ENCODE data around the gene RAD51B. TPM values are rescaled to one million over a fixed set of nuclear protein-coding genes. Genes with fewer than 3 reads are reported as not detected.
"Not testable (repeated sequence)": the region's sequence is repeated elsewhere in the genome, so short reads cannot be mapped to it uniquely, and the experiment has no call there.

Gene RAD51B
- total RNA-seq, 2 experiments from 2014 or later = 43.6 to 50.7 TPM

DNA sequence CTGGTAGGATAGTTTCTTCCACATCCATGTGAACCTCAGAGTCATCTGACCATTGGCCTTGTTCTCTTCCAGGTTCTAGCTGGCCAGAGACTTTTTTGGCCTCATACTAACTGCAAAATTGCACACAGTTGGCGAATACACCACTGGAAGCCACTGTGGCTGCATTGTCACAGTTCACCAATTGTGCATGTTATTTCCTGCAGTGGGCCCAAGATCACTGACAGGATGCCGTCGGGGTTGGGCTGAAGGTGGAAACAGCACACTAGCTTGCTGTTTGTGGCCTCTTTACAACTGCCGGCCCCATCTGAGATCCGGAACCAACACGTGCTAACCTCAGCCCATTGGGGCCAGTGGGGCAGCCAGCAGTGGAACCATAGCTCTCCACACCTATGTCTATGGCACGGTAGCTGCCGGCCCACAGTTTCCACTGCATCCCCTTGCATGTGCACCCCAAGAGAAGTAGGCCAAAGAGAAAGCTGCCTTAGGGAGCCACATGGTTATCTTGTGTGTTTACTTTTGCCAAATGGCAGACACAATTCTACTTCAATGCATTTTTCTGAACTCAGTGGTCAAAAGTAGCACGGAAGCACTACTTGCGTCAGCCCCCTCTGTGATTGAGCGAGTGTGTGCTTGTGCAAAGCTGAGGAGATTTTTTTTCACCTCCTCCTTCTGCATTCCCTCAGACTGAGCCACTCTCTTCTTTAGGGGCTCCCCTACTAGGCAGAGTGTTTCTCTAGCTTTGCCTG, 464.0 kb downstream of the RAD51B start:
- Mint-ChIP-seq H3K9me3 (no peaks in the 10 kb centered on the region), H3K27ac (peak overlapping the region; percentile 98), H3K27me3 (no peaks in the 10 kb centered on the region), H3K4me3 (peak overlapping the region; percentile 44), H3K4me1 (peaks cover 46% of the 10 kb centered on the region), H3K36me3 (peaks cover 4% of the 10 kb centered on the region)
- DNase-seq (peak; percentile 70), ATAC-seq (ENCODE audit: low read depth) (peak; percentile 85)
- POLR2A ChIA-PET = interaction anchor here (0.6 to 3.0 kb wide), 19 partner anchors 8 to 1115 kb away, joined by 3 to 20 read pairs (median 4); partner anchors contain the start of genes ERH, SLC39A9 and ZFP36L1

DNA sequence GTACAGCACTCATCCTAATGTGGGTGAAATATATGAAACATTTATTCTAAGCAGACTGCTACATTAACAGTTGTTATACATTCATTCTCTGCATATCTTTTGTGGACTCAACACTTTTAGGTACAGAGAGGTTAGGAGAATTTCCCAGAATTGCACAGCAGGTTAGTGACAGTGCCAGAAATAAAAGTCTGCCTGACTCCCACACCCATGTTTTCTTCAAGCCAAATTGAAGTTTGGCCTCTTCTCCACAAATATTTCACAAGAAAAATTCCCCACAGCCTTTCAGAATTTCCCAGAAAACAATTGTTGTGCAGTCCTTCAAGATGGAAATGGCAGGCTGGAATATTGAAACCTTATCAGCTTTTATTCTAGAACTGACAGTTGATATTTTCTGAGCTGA, 464.8 kb downstream of the RAD51B start:
- Mint-ChIP-seq H3K27me3 (no peaks in the 10 kb centered on the region), H3K27ac (peak overlapping the region; percentile 98), H3K4me1 (peaks cover 46% of the 10 kb centered on the region), H3K36me3 (peaks cover 2% of the 10 kb centered on the region), H3K9me3 (no peaks in the 10 kb centered on the region), H3K4me3 (peak overlapping the region; percentile 44)
- DNase-seq (no peak), ATAC-seq (ENCODE audit: low read depth) (no peak)
- POLR2A ChIA-PET = interaction anchor here (0.7 to 3.0 kb wide), 11 partner anchors 85 to 531 kb away, joined by 3 to 20 read pairs (median 6); partner anchors contain the start of gene ZFP36L1

DNA sequence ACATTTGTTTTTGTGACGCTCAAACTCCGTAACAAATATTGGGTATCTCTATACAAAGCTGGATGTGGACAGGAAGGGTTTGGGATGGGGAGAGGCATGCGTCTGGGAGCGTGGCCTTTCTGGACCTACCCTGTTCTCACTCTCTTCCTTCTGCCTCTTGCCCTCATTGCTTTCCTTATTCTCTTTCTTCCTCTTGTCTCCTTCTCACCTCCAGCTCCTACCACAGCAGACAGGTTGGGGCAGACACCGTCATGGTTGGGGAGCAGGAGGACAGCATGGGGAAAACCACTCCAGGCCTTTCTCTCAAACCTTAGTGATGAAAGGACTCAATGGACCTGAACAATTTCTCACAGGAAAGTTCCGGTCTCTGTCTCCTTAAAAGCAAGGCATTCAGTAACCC, 465.3 kb downstream of the RAD51B start:
- H3K36me3 Mint-ChIP-seq = peaks cover 2% of the 10 kb centered on the region
- H3K9me3 Mint-ChIP-seq = no peaks in the 10 kb centered on the region
- peak overlapping the region; percentile 62 for H3K4me3 Mint-ChIP-seq
- peaks cover 46% of the 10 kb centered on the region for H3K4me1 Mint-ChIP-seq
- POLR2A ChIA-PET = interaction anchor here (1.2 to 3.0 kb wide), 3 partner anchors 91 to 530 kb away, joined by 4 to 20 read pairs (median 5); no protein-coding TSS in a partner anchor
- H3K27me3 Mint-ChIP-seq = no peaks in the 10 kb centered on the region
- H3K27ac Mint-ChIP-seq = peak overlapping the region; percentile 90
- no peak for ATAC-seq (ENCODE audit: low read depth)
- no peak for DNase-seq

DNA sequence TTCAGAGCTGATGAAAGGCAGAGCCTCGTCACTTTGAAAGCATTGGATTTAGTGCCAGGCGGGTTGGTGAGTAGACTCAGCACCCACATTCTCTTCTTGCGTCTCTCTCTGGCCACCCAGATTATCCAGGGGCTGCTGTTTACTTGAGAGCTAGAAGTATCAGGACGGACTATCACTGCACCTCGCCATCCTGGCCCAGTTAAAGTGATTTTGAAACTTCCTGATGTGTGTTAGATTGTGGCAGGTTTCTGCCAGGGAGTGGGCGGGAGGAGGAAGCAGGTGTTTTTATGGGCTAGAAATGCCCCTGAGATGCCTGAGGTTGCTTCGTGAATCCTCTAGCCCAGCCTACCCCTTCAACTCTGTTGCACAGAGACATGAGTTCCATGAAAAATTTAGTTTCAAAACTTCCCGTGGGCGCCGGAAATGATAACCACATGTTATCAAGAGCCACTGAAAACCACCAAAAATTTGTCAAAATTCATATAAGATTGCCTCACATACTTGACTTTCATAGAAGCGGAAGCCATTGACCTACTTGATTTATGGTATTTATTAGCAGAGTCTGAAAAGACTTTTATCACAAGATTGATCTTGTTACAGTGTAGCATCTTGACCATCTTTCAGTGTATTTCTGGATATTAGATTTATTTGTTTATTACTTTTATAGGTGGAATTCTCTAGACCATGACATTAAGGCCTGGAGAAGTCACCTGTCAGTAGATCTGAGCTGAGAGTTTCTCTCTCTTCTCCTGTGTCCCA, 466.0 kb downstream of the RAD51B start:
- H3K4me1 Mint-ChIP-seq = peaks cover 46% of the 10 kb centered on the region
- H3K4me3 Mint-ChIP-seq = peak overlapping the region; percentile 62
- DNase-seq (peak; percentile 51), ATAC-seq (ENCODE audit: low read depth) (peak; percentile 46)
- no peaks in the 10 kb centered on the region for H3K9me3 Mint-ChIP-seq
- H3K27ac Mint-ChIP-seq = peak overlapping the region; percentile 90
- POLR2A ChIA-PET = interaction anchor here (1.0 to 3.0 kb wide), 3 partner anchors 495 to 530 kb away, joined by 3 to 20 read pairs (median 5); no protein-coding TSS in a partner anchor
- H3K36me3 Mint-ChIP-seq = peaks cover 2% of the 10 kb centered on the region
- H3K27me3 Mint-ChIP-seq = no peaks in the 10 kb centered on the region

DNA sequence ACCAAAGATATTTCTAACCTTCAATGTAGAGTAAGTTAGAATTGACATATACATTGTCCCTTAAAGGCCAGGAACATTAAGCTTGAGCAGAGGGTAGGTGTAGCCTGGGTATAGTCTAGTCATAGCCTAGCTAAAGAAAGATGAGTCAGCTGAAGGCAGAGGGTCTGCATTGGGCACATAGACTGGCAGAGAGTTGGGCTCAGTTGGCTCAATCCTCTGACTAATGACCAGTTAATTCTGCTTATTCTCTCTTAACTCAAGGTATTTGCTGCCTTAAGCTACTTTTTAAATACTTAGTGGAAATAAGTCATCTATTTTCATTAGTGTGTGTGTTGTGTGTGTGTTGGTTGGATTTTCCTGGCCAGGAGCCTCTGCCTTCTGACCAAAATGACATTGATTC, 467.1 kb downstream of the RAD51B start:
- Mint-ChIP-seq H3K27ac (peak overlapping the region; percentile 90), H3K4me1 (peaks cover 45% of the 10 kb centered on the region), H3K4me3 (no peak overlapping the region), H3K27me3 (no peaks in the 10 kb centered on the region), H3K36me3 (peaks cover 2% of the 10 kb centered on the region), H3K9me3 (no peaks in the 10 kb centered on the region)
- DNase-seq (no peak), ATAC-seq (ENCODE audit: low read depth) (no peak)
- POLR2A ChIA-PET = no interaction called here

DNA sequence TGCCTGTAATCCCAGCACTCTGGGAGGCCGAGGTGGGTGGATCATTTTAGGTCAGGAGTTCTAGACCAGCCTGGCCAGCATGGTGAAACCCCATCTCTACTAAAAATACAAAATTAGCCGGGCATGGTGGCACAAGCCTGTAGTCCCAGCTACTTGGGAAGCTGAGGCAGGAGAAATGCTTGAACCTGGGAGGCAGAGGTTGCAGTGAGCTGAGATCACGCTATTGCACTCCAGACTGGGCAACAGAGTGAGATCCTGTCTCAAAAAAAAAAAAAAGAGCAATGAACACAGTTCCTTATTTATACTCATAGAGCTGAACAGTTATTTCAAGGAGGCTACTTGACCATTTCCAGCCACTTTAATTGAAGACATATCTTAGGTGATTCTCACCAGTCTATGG, 469.9 kb downstream of the RAD51B start:
- DNase-seq; ATAC-seq (ENCODE audit: low read depth); H3K4me3 Mint-ChIP-seq; H3K9me3 Mint-ChIP-seq; H3K27me3 Mint-ChIP-seq; POLR2A ChIA-PET; H3K27ac Mint-ChIP-seq: not testable (repeated sequence)
- H3K36me3 Mint-ChIP-seq = peaks cover 13% of the 10 kb centered on the region
- H3K4me1 Mint-ChIP-seq = peaks cover 30% of the 10 kb centered on the region

DNA sequence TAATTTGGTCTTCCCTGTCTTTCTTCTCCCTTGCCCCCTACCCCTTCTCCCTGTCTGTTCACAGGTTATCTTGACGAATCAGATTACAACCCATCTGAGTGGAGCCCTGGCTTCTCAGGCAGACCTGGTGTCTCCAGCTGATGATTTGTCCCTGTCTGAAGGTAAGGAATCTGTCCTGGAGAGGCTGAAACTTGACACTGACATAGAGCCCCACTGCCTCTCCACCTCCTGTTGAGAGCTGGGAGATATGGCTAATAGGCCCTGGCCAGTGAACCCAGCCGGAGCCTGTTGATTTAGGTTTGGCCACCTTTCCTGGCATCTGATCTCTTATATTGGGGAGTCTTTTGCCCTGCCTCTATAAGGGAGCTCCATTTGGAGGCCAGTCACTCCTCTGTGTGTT, 472.2 kb downstream of the RAD51B start:
- Mint-ChIP-seq H3K4me1 (peaks cover 12% of the 10 kb centered on the region), H3K27me3 (no peaks in the 10 kb centered on the region), H3K36me3 (peaks cover 14% of the 10 kb centered on the region), H3K27ac (no peak overlapping the region), H3K4me3 (no peak overlapping the region), H3K9me3 (no peaks in the 10 kb centered on the region)
- POLR2A ChIA-PET = interaction anchor here (0.7 kb wide), 1 partner anchor 8 kb away, joined by 4 read pairs; no protein-coding TSS in a partner anchor
- DNase-seq (no peak), ATAC-seq (ENCODE audit: low read depth) (no peak)

DNA sequence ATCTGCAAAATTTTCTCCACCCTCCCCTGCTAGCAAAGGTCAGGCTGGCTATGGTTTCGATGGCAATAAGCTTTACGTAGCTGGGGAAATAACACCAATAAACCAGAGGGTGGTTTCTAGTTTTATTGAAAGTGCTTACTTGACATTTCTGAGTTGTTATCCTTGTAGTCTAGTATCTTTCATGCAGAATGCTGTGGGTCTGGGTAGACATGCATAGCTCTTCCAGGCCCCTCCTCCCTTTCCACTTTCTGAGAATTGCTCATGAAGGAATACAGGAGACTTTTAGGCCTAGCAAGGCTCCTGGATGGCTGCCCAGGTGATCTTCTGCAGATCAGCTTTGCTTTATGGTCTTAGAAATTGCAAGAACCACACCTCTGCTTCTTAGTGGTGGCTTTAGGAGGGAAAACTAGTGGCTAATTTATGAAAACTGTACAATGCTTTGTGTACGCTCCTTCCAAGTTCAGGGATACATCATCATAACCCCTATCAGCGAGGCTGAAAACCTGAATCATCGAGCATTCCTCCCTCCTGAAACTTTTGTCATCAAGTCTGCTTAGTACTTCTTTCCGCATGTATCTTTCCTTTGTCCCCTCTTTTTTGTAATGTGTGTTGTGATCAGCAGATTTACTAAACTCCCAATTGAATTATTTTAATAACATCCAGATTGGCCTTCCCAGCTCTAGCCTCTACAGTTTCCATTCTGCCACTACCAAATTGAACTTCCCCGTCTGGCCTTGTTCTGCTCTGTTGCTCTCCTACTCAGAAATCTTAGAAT, 473.0 kb downstream of the RAD51B start:
- Mint-ChIP-seq H3K4me3 (no peak overlapping the region), H3K27me3 (no peaks in the 10 kb centered on the region), H3K9me3 (no peaks in the 10 kb centered on the region), H3K27ac (no peak overlapping the region), H3K36me3 (peaks cover 14% of the 10 kb centered on the region), H3K4me1 (peaks cover 12% of the 10 kb centered on the region)
- POLR2A ChIA-PET = interaction anchor here (0.9 kb wide), 1 partner anchor 390 kb away, joined by 6 read pairs; no protein-coding TSS in a partner anchor
- DNase-seq (no peak), ATAC-seq (ENCODE audit: low read depth) (no peak)

DNA sequence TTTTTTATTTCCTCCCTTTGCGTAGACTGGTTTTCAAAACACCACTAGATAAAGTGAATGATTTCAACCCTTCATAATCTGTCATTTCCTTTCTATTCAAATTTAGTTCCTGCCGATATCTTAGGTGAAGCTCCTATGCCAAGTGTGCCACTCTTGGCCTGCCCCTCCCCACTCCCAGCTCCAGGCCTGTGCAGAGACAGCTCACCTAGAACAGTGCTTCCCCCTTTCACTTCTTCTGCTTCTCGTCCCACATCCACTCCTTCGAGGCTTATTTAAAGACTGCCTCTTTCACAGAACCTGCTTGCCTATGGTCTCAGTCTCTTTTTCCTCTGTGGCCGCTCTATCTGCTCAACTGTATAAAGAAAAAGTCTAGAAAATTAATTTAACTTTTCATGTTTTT, 473.8 kb downstream of the RAD51B start:
- DNase-seq (no peak), ATAC-seq (ENCODE audit: low read depth) (peak; percentile 26)
- H3K4me1 Mint-ChIP-seq = peaks cover 16% of the 10 kb centered on the region
- peak overlapping the region; percentile 17 for H3K4me3 Mint-ChIP-seq
- POLR2A ChIA-PET = interaction anchor here (0.9 kb wide), 1 partner anchor 390 kb away, joined by 6 read pairs; no protein-coding TSS in a partner anchor
- peaks cover 19% of the 10 kb centered on the region for H3K36me3 Mint-ChIP-seq
- H3K27ac Mint-ChIP-seq = peak overlapping the region; percentile 22
- H3K27me3 Mint-ChIP-seq = no peaks in the 10 kb centered on the region
- H3K9me3 Mint-ChIP-seq = no peaks in the 10 kb centered on the region

DNA sequence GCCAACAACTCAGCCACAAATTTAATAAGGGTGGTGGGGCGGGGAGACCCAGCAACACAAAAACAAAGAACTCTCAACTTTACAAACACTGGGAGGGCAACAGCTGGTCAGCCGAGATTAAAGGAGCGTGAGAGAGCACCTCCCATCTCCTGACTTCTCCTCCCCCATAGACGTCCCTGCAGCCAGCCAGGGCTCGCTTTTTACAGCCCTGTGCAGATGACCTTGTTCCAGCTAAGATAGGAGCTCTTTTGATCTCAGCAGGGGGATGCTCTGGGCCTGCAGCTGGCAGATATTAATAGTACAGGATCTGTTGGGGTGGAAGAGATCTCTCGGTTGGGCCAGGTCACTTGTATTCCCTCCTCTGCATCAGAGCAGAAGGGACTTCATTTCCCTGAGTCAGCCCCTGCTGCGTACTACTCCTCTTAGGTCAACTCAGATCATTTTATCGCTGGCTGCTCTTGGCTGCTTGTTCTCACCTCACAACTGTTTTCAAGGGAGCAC, 475.8 kb downstream of the RAD51B start:
- H3K4me3 Mint-ChIP-seq = no peak overlapping the region
- DNase-seq (no peak), ATAC-seq (ENCODE audit: low read depth) (no peak)
- H3K9me3 Mint-ChIP-seq = no peaks in the 10 kb centered on the region
- peaks cover 24% of the 10 kb centered on the region for H3K36me3 Mint-ChIP-seq
- H3K27ac Mint-ChIP-seq = no peak overlapping the region
- H3K27me3 Mint-ChIP-seq = no peaks in the 10 kb centered on the region
- peaks cover 16% of the 10 kb centered on the region for H3K4me1 Mint-ChIP-seq
- POLR2A ChIA-PET = no interaction called here

DNA sequence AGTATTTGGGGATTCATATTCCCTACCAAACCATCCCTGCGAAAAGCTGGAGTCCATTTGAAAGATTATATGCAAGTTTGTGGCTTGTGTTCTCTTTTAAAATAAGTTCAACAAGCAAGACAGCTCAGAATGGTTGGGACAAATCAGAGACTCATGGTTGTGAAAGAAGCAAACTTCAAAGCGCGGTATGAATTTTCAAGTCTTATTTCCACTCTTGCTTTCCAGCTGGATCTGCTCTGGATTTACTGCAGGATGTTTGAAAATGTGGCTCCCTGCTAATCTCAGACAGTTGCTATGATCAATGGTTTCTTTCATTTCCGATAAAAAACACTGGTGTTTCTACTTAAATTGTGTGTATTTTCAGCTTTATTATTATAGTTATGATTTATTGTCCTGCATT, 477.5 kb downstream of the RAD51B start:
- DNase-seq (no peak), ATAC-seq (ENCODE audit: low read depth) (no peak)
- Mint-ChIP-seq H3K27me3 (no peaks in the 10 kb centered on the region), H3K4me1 (peaks cover 15% of the 10 kb centered on the region), H3K4me3 (no peak overlapping the region), H3K36me3 (peaks cover 32% of the 10 kb centered on the region), H3K9me3 (peaks cover 3% of the 10 kb centered on the region), H3K27ac (no peak overlapping the region)
- POLR2A ChIA-PET = no interaction called here

DNA sequence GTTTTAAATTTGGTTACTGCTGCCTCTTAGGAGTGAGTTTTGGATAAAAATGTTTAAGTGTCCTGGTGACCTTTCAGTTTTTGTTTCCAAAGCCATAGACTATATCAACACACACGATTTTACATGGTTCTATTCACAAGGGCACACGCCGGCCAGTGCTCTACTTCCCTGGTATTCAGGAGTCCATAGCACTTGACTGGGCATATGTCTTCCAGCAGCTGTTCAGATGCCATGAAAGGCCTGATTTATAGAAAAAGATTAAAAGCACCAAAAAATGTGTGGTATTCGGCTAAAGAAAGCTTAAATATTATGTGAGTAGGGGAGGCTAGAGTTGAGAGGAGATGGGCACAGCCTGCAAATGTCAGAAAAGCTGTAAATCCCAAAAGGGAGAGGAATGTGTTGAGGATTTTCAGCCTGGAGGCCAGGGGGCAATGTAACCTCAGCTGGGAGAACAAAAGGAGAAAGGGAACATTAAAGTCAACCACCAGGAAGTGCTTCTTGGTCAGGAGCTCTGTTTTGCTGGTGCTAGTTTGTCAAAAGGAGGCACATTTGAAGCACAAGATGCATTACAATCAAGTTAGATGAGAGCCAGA, 478.4 kb downstream of the RAD51B start:
- ATAC-seq (ENCODE audit: low read depth) (no peak), DNase-seq (no peak)
- POLR2A ChIA-PET = interaction anchor here (1.0 kb wide), 1 partner anchor 11 kb away, joined by 3 read pairs; no protein-coding TSS in a partner anchor
- Mint-ChIP-seq H3K4me1 (peaks cover 12% of the 10 kb centered on the region), H3K36me3 (peaks cover 37% of the 10 kb centered on the region), H3K9me3 (peaks cover 10% of the 10 kb centered on the region), H3K27me3 (no peaks in the 10 kb centered on the region), H3K27ac (no peak overlapping the region), H3K4me3 (no peak overlapping the region)
